Dendritic cell treated with granulocyte-macrophage colony-stimulating factor and Interleukin-4, amounts not matched to agents 40 ng/mL and 50 ng/mL, for 4 days (primary cell): Measurements from ENCODE around the gene MREG.
A peak's percentile ranks its signal among the peaks of the same experiment; 100 is the strongest.
"Not testable (repeated sequence)": the region's sequence is repeated elsewhere in the genome, so short reads cannot be mapped to it uniquely, and the experiment has no call there.

Experiments used
- H3K27ac Mint-ChIP-seq: one replicate; pipeline ENCODE4 v1.8.0; 2022; ENCODE audit warnings: mild to moderate bottlenecking, mixed read lengths
- H3K27me3 Mint-ChIP-seq: one replicate; pipeline ENCODE4 v1.8.0; 2022; ENCODE audit warnings: mild to moderate bottlenecking, mixed read lengths
- H3K36me3 Mint-ChIP-seq: one replicate; pipeline ENCODE4 v1.8.0; 2022; ENCODE audit warnings: low read depth, mixed read lengths
- H3K4me1 Mint-ChIP-seq: one replicate; pipeline ENCODE4 v1.8.0; 2022; ENCODE audit warnings: low read depth, mixed read lengths
- H3K4me3 Mint-ChIP-seq: one replicate; pipeline ENCODE4 v1.8.0; 2022; ENCODE audit warnings: mild to moderate bottlenecking, moderate library complexity, mixed read lengths
- H3K9me3 Mint-ChIP-seq: one replicate; pipeline ENCODE4 v1.8.0; 2022; ENCODE audit warnings: mixed read lengths
- intact Hi-C: fragments of 100-400 bp; cut with micrococcal nuclease; formaldehyde crosslinking; loops from one replicate; pipeline ENCODE4 v1.15.0; 2022

The MREG gene

DNA sequence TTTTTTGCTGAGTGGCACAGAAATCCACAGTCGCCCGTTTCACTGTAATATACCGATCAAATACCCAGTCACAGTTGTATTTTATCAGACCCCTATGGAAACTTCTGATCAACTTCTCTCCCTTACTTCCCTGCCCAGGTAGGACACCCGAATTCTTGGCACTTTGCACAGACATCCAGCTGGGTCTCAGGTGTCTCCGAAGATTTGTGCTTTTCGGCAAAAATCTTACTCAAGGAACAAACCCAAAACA, 596 bp downstream of the MREG start:
- peaks cover 4% of the 10 kb centered on the region for H3K27me3 Mint-ChIP-seq

DNA sequence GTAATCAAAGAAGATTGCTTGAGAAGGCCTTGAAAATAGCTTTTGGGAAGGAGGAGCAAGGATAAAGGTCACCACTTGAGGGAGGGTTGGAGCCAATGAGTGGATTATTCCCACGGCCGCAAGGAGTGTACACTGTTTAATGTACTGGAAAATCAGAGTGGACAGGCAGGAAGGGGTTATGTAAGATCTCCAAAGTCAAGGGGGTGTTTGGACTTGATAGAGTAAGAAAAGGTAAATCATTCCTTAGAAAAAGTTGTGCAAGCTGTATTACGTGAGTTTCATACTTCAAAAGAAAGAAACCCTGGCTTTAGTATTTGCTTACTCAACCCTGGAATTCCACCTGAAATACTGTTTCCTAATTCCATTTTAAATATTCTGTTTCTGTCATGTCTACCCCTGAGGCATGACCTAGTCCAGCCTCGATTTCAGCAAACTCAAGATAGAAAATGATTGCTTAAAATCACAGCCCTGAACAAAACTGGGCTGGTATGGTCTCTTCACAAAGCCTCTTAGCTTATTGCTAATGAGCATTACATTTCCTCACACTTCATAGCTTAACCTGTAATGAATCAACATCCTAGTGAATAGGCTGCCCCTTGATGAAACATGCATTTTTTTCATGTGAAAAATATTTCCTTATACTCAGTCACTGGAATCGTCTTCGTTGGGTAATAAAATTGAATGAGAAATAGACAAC, 1.1 kb downstream of the MREG start:
- intact Hi-C loops: loop anchor here (1.0 kb wide), 1 partner anchor 62 kb away; no protein-coding TSS in a partner anchor
- peaks cover 4% of the 10 kb centered on the region for H3K27me3 Mint-ChIP-seq
- peaks cover 19% of the 10 kb centered on the region for H3K4me1 Mint-ChIP-seq

More for the DNA sequence above, 596 bp downstream of the MREG start:
- Mint-ChIP-seq H3K4me3 (peak overlapping the region; percentile 85), H3K27ac (peak overlapping the region; percentile 74), H3K9me3 (no peaks in the 10 kb centered on the region), H3K4me1 (peaks cover 19% of the 10 kb centered on the region), H3K36me3 (peaks cover 8% of the 10 kb centered on the region)
- intact Hi-C loops: loop anchor here (1.0 kb wide), 1 partner anchor 62 kb away; no protein-coding TSS in a partner anchor

DNA sequence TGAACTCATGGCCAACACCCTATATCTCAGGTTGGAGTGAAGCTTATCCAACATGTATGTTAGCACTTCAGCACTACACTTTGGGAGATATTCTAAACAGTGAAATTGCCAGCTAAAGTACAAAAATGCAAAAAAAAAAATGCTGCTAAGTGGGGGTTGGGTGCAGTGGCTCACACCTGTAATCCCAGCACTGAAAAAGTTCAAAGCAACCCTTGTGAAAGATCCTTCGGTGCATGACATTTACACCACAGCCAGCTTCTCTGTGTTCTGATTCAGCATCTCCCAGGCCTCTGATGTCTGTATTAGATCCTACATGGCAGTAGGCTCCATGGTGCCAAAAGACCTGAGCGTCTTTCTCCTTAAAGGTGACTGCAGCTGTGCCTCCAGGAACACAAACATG, 4.1 kb downstream of the MREG start:
- peaks cover 15% of the 10 kb centered on the region for H3K36me3 Mint-ChIP-seq

More for the DNA sequence above, 1.1 kb downstream of the MREG start:
- Mint-ChIP-seq H3K36me3 (peaks cover 8% of the 10 kb centered on the region), H3K27ac (peak overlapping the region; percentile 74), H3K9me3 (no peaks in the 10 kb centered on the region), H3K4me3 (peak overlapping the region; percentile 85)

GRCh38 chr2:216008387-216008786, 5.0 kb downstream of the MREG start:
- Mint-ChIP-seq H3K9me3 (no peaks in the 10 kb centered on the region), H3K27ac (no peak overlapping the region), H3K27me3 (peaks cover 4% of the 10 kb centered on the region), H3K36me3 (peaks cover 20% of the 10 kb centered on the region), H3K4me3 (no peak overlapping the region), H3K4me1 (peaks cover 38% of the 10 kb centered on the region)
- intact Hi-C loops: no loop called here

More for the DNA sequence above, 4.1 kb downstream of the MREG start:
- H3K9me3 Mint-ChIP-seq, intact Hi-C loops, H3K4me3 Mint-ChIP-seq, H3K27me3 Mint-ChIP-seq: not testable (repeated sequence)
- peaks cover 34% of the 10 kb centered on the region for H3K4me1 Mint-ChIP-seq
- H3K27ac Mint-ChIP-seq: peak overlapping the region; percentile 30

GRCh38 chr2:216006164-216006663, 7.1 kb downstream of the MREG start:
- intact Hi-C loops: no loop called here
- H3K4me3 Mint-ChIP-seq: peak overlapping the region; percentile 45
- H3K36me3 Mint-ChIP-seq: peaks cover 12% of the 10 kb centered on the region
- H3K27me3 Mint-ChIP-seq: no peaks in the 10 kb centered on the region
- H3K9me3 Mint-ChIP-seq: no peaks in the 10 kb centered on the region
- H3K27ac Mint-ChIP-seq: peak overlapping the region; percentile 94
- peaks cover 44% of the 10 kb centered on the region for H3K4me1 Mint-ChIP-seq

GRCh38 chr2:216004697-216005283, 8.6 kb downstream of the MREG start:
- Mint-ChIP-seq H3K27me3 (no peaks in the 10 kb centered on the region), H3K36me3 (peaks cover 12% of the 10 kb centered on the region), H3K27ac (peak overlapping the region; percentile 94), H3K4me1 (peaks cover 44% of the 10 kb centered on the region), H3K4me3 (peak overlapping the region; percentile 61), H3K9me3 (no peaks in the 10 kb centered on the region)
- intact Hi-C loops: no loop called here

DNA sequence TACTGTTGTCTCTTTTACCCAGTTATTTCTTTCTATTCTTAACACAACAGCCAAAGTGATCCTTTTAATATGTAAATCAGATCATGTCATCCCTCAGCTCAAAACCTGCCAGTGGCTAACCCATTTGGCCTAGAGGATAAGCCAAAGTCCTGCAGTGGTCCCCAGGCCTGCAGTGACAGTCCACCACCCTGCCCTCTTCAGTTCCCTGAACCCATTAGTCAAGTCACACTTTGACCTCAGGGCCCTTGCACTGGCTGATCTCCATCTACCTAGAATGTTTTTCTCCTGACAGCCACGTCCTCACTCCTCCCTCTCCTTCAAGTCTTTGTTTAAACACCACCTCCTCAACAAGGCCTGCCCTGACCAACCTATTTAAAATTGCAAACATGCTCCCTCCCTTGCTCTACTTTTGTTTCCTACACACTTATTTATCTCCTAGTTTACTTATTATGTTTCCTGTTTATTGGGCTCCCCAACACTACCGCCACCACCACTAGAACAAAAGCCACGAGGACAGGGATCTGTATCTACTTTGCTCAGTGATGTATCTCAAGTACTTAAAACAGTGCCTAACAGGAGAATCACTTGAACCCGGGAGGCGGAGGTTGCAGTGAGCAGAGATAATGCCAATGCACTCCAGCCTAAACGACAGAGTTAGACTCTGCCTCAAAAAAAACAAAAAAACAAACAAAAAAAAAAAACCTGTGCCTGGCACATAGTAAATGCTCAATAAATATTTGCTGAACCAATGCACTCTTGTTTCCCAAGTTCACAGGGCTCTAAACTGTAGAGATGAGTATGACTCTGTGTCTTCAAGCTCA, 9.3 kb downstream of the MREG start:
- Mint-ChIP-seq H3K4me3 (no peak overlapping the region), H3K27me3 (no peaks in the 10 kb centered on the region), H3K9me3 (no peaks in the 10 kb centered on the region), H3K4me1 (peaks cover 44% of the 10 kb centered on the region), H3K27ac (peak overlapping the region; percentile 94), H3K36me3 (peaks cover 12% of the 10 kb centered on the region)
- intact Hi-C loops: no loop called here

- peaks cover 47% of the 10 kb centered on the region for H3K4me1 Mint-ChIP-seq
- H3K9me3 Mint-ChIP-seq: no peaks in the 10 kb centered on the region
- peaks cover 14% of the 10 kb centered on the region for H3K36me3 Mint-ChIP-seq
- no peaks in the 10 kb centered on the region for H3K27me3 Mint-ChIP-seq
- H3K27ac Mint-ChIP-seq: peak overlapping the region; percentile 94
- peak overlapping the region; percentile 18 for H3K4me3 Mint-ChIP-seq
- intact Hi-C loops: no loop called here
Measured at GRCh38 chr2:216002693-216003092, 10.7 kb downstream of the MREG start.

DNA sequence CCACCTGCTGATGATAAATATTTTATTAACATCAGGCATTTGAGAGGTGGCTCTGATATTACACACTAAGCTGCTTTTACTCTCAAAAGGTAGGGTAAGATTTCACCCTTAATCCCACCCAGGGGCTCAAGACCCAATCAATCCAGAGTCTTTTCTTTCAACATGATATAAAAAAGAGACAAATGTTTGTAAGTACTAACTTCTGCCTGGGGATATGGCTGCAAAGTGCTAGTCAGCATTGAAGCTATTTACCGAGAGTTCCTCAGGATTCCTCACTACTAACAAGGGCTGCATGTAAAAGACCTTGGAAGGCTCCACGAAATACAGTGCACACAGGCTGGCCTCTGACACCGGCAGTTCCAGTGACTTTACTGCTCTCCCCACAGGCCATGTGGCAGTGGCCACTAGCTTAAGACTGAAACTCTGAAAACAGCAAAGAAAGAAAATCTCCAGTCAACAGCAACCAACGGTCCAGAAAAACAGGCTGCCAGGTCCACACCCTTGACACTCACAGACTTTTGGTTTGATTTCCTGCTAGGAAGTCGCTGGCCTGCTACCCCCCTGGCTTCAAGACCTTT, 11.2 kb downstream of the MREG start:
- Mint-ChIP-seq H3K27ac (peak overlapping the region; percentile 94), H3K27me3 (no peaks in the 10 kb centered on the region), H3K4me1 (peaks cover 51% of the 10 kb centered on the region), H3K9me3 (no peaks in the 10 kb centered on the region), H3K36me3 (peaks cover 19% of the 10 kb centered on the region), H3K4me3 (no peak overlapping the region)
- intact Hi-C loops: no loop called here

DNA sequence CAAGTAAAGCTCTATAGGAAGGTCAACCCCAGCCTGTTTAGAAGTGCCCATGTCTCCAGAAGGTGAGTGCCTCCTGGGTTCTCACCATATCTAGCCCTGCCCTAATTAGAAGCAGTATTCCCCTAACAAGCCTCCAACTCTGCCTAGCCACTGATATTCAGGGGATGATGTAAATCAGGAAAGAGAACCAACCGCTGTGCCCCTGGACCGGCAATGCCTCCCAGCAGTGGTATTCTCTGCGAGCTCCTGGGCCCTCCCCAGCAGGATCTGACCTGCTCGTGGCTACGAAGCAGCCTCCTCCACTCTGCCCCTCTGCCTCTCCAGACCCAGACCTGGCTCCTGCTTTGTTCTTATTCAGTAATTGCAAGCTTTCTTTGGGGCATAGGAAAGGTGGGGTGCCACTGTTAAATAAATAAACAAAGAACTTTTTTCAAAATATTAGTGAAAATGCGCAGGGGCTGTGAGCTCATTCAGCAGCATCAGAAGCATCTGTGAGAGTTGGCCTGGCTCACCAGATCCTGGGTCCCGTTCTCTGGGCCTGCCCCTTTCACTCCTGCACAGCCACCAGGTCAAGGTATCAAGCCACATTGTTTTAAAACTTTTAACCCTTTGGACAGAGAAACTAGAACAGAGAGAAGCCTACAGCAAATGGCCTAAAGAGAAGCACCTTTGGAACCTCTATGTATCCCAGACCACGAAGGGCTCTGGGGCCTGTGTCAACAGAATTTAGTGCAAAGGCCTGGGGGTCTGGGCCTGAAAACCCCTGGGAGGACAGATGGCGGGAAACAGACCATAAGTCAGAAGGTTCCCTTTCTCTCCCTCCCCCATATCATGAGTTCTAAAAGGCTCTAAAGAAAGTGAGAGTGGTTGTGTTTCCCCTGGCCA, 11.9 kb downstream of the MREG start:
- Mint-ChIP-seq H3K27ac (no peak overlapping the region), H3K4me1 (peaks cover 45% of the 10 kb centered on the region), H3K27me3 (no peaks in the 10 kb centered on the region), H3K9me3 (no peaks in the 10 kb centered on the region), H3K36me3 (peaks cover 24% of the 10 kb centered on the region), H3K4me3 (no peak overlapping the region)
- intact Hi-C loops: no loop called here

DNA sequence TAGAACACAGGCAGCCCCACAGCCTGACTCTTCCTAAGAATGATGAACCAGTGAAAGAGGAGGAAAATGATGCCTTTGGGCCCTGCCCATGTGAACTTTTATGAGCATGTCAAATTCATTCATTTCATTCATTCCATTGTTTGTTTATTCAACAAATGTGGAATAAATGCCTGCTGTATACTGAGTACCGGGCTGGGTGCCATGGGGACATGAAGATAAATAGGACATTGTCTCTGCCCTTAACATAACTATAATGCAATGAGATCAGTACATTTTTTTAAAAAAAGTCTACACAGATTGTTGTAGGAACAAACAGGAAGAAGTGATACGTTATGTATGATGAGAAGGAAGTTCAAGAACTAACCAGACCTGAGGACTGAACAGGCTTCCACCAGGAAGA, 14.7 kb downstream of the MREG start:
- H3K27ac Mint-ChIP-seq: no peak overlapping the region

DNA sequence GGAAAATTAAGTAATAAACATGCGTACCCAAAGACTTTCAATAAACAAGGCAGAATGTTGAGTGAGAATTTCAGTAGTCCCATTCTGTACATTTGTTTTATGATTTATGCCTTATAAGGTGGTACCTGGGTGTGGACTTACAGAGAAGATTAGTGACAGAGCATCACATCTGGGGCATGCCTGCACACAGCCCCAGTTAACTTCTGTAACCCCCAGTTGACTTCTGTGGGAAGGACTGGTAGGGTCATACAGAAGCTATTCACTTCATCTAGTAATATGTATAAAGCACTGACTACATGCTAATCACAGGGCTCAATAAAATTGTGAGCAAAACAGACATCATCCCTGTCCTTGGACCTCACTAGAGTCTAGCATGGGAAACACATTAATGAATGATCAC, 16.1 kb downstream of the MREG start:
- intact Hi-C loops: no loop called here
- Mint-ChIP-seq H3K4me1 (peaks cover 28% of the 10 kb centered on the region), H3K9me3 (no peaks in the 10 kb centered on the region), H3K27ac (no peak overlapping the region), H3K4me3 (no peak overlapping the region), H3K27me3 (no peaks in the 10 kb centered on the region), H3K36me3 (peaks cover 41% of the 10 kb centered on the region)

More for the DNA sequence above, 14.7 kb downstream of the MREG start:
- Mint-ChIP-seq H3K9me3 (no peaks in the 10 kb centered on the region), H3K4me1 (peaks cover 36% of the 10 kb centered on the region), H3K27me3 (no peaks in the 10 kb centered on the region), H3K4me3 (no peak overlapping the region), H3K36me3 (peaks cover 37% of the 10 kb centered on the region)
- intact Hi-C loops: no loop called here

- Mint-ChIP-seq H3K27ac (no peak overlapping the region), H3K9me3 (peaks cover 19% of the 10 kb centered on the region), H3K4me3 (no peak overlapping the region), H3K4me1 (peaks cover 26% of the 10 kb centered on the region), H3K36me3 (peaks cover 64% of the 10 kb centered on the region), H3K27me3 (no peaks in the 10 kb centered on the region)
- intact Hi-C loops: no loop called here
Measured at GRCh38 chr2:215994911-215995310, 18.4 kb downstream of the MREG start.
